Measurements from ENCODE around the gene GCAT.

- TF ChIP-seq, protein P1, sequence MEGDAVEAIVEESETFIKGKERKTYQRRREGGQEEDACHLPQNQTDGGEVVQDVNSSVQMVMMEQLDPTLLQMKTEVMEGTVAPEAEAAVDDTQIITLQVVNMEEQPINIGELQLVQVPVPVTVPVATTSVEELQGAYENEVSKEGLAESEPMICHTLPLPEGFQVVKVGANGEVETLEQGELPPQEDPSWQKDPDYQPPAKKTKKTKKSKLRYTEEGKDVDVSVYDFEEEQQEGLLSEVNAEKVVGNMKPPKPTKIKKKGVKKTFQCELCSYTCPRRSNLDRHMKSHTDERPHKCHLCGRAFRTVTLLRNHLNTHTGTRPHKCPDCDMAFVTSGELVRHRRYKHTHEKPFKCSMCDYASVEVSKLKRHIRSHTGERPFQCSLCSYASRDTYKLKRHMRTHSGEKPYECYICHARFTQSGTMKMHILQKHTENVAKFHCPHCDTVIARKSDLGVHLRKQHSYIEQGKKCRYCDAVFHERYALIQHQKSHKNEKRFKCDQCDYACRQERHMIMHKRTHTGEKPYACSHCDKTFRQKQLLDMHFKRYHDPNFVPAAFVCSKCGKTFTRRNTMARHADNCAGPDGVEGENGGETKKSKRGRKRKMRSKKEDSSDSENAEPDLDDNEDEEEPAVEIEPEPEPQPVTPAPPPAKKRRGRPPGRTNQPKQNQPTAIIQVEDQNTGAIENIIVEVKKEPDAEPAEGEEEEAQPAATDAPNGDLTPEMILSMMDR (IDR thresholded peaks at IDR 0.05), result no peak
- TF ChIP-seq POLR2A (IDR thresholded peaks at IDR 0.05) (no peak), POLR2AphosphoS5 (IDR thresholded peaks at IDR 0.05) (no peak), EP300 (IDR thresholded peaks at IDR 0.05) (no peak)
These were observed 11.7 kb upstream of the GCAT start for GRCh38 chr22:37796079-37796478.
